Ovary (tissue), 9 donors: Measurements from ENCODE around the gene DISP1. TPM values are rescaled to one million over a fixed set of nuclear protein-coding genes. Genes with fewer than 3 reads are reported as not detected.

Experiments
- DNase-seq, 5 donors: peaks; one replicate each; pipeline ENCODE4 v3.0.0-alpha.2; 2019 to 2020
- H3K27ac ChIP-seq, 2 donors: fragments of 200-600 bp; one replicate each; pipeline versions ENCODE4 v1.5.1 to v1.8.0; 2019 to 2022
- H3K27me3 ChIP-seq: fragments of 200-600 bp; one replicate; pipeline ENCODE4 v1.8.0; 2022
- H3K36me3 ChIP-seq: fragments of 200-600 bp; sonication (generic); one replicate; pipeline ENCODE4 v1.5.1; 2019
- H3K4me1 ChIP-seq: one replicate; pipeline ENCODE4 v1.8.1; 2013; ENCODE audit warnings: mild to moderate bottlenecking, moderate library complexity; ENCODE audit not compliant: insufficient read depth
- H3K4me3 ChIP-seq: fragments of 200-600 bp; sonication (generic); one replicate; pipeline ENCODE4 v1.5.1; 2017
- H3K9me3 ChIP-seq, 2 donors: fragments of 200-600 bp in 1 of 2; sonication (generic) in 1 of 2; one replicate each; pipeline versions ENCODE4 v1.5.1 to v1.8.1; 2013 to 2019; ENCODE audit warnings: mild to moderate bottlenecking in 1 of 2, moderate library complexity in 1 of 2
- EP300 ChIP-seq: sonication (generic); formaldehyde crosslinking; IDR thresholded peaks from one replicate; pipeline ENCODE4 v1.6.1; 2017; ENCODE audit warnings: antibody characterized with exemption
- POLR2A ChIP-seq: fragments of 450-650 bp; IDR thresholded peaks from one replicate; pipeline ENCODE4 v1.6.1; 2017; ENCODE audit warnings: antibody characterized with exemption, mild to moderate bottlenecking, moderate library complexity
- WGBS, 3 donors: extraction: QIAGEN DNeasy Blood & Tissue Kit in 1 of 3; methylation state at CpG; one replicate each; pipeline versions ENCODE4 v1.1.5 to v1.1.7; 2013 to 2017; 5-methylcytosine and 5-hydroxymethylcytosine counted together
- intact Hi-C, 4 donors: fragments of 100-400 bp; cut with DNase I; formaldehyde crosslinking; loops; one replicate each; pipeline versions ENCODE4 v1.11.0 to v1.15.1; 2022 to 2023
- polyA plus RNA-seq, 2 donors: library from polyadenylated mRNA; stranded (reverse); fragments of 200-250 nt in 1 of 2; fragments of 350-450 nt in 1 of 2; fragmentation: Illumina TruSeq in 1 of 2; extraction: RNeasy Lipid Tissue Mini Kit (QIAGEN cat#74804) in 1 of 2; gene quantifications; one replicate each; pipeline ENCODE4 v1.2.3, GENCODE V29; 2013 to 2014
- total RNA-seq, 7 donors: library from RNA; depleted of rRNA in 2 of 7; stranded (reverse); fragments of >200 nt in 2 of 7; fragmentation: NEBNext Ultra II Directional in 3 of 7; extraction: Animal tissue kit (Norgen Biotek cat#: 25700) in 3 of 7; gene quantifications; one replicate each; pipeline versions ENCODE4 v1.1.0 to v1.2.4, GENCODE V29; 2016 to 2023
- TF ChIP-seq, protein P1 (sequence below), 3 donors: fragments of 450-650 bp in 2 of 3; fragments of 200-600 bp in 1 of 3; IDR thresholded peaks; one replicate each; pipeline versions ENCODE4 v1.5.1 to v1.8.0; 2016 to 2022; ENCODE audit warnings: antibody characterized with exemption in 3 of 3, mild to moderate bottlenecking in 1 of 3
- donor health status: DM: no; HTN: no; CAD: no; lungs with moderate emphysema.
- donor health status: DM: no; HTN: no; CAD: no.
- donor health status: Bipolar disorder and iron deficiency.
- donor health status: DM: yes; HTN: yes; CAD: no.
- donor health status: DM: no; HTN: no; CAD: no.
- donor health status: DM: yes; HTN: yes; CAD: no.

The DISP1 gene
- total and polyA plus RNA-seq, 9 donors: 3.7 to 12.5 (median 6.7) TPM

DNA sequence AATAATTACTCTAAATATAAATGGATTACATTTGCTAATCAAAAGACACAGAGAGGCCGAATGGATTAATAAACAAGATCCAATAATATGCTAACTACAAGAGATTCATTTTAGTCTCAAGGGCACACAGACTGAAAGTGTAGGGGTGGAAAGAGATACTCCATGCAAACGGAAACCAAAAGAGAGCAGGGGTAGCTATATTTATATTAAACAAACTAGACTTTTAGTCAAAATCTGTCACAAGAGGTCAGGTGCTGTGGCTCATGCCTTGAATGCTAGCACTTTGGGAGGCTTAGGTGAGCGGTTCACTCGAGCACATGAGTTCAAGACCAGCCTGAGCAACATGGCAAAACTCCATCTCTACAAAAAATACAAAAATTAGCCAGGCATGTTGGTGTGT is 33.6 kb upstream of the DISP1 start:
- Histone ChIP-seq H3K36me3 (no peaks in the 10 kb centered on the region), H3K4me1 (no peaks in the 10 kb centered on the region), H3K9me3 (no peaks in the 10 kb centered on the region), H3K27ac (no peak overlapping the region), H3K27me3 (no peaks in the 10 kb centered on the region), H3K4me3 (no peak overlapping the region)
- intact Hi-C loops: no loop called here
- no peak for TF ChIP-seq EP300
- TF ChIP-seq, protein P1, sequence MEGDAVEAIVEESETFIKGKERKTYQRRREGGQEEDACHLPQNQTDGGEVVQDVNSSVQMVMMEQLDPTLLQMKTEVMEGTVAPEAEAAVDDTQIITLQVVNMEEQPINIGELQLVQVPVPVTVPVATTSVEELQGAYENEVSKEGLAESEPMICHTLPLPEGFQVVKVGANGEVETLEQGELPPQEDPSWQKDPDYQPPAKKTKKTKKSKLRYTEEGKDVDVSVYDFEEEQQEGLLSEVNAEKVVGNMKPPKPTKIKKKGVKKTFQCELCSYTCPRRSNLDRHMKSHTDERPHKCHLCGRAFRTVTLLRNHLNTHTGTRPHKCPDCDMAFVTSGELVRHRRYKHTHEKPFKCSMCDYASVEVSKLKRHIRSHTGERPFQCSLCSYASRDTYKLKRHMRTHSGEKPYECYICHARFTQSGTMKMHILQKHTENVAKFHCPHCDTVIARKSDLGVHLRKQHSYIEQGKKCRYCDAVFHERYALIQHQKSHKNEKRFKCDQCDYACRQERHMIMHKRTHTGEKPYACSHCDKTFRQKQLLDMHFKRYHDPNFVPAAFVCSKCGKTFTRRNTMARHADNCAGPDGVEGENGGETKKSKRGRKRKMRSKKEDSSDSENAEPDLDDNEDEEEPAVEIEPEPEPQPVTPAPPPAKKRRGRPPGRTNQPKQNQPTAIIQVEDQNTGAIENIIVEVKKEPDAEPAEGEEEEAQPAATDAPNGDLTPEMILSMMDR (IDR thresholded peaks at IDR 0.05): no peak
- no peak for TF ChIP-seq POLR2A
- WGBS, 3 donors: 47 to 90% (median 51%) methylated on average over 4 of the region's 4 CpGs
- DNase-seq: no peak

DNA sequence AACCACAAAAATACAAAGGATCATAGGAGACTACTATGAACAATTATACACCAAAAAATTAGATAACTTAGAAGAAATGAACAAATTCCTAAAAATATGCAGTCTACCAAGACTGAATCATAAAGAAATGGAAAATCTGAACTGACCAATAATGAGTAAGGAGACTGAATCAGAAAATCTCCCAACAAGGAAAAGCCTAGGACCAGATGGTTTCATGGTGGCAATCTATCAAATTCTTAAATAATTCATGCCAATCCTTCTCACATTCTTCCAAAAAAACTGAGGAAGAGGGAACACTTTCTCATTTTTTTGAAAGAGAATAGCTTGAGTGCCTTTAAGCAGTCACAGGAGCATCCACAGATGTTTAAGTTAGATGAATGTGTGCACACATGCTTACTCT is 31.8 kb upstream of the DISP1 start:
- no peaks in the 10 kb centered on the region for H3K9me3 ChIP-seq
- H3K27ac ChIP-seq: no peak overlapping the region
- H3K36me3 ChIP-seq: no peaks in the 10 kb centered on the region
- DNase-seq: no peak
- no peaks in the 10 kb centered on the region for H3K4me1 ChIP-seq
- no peaks in the 10 kb centered on the region for H3K27me3 ChIP-seq
- no peak overlapping the region for H3K4me3 ChIP-seq
- intact Hi-C loops: no loop called here
- TF ChIP-seq, protein P1 (IDR thresholded peaks at IDR 0.05): no peak
- TF ChIP-seq POLR2A: no peak
- TF ChIP-seq EP300: no peak

DNA sequence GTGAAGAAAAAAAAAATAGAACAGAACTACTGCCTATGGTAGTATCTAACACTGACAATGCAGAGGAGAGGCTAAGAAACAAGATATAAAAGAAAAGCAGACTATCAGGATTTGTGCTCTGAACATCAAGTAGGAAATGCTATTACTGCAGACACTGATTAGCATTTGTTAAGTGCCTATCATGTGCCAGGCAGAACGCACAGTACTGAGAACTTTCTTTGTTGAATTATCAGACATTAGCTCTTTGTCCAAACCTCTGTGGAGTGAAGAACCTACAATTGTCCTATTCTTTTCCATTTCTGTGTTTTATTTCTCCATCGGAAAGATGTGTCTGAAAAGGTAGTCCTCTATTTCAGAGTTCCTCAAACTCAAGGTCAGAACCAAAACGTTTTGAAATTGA is 30.5 kb upstream of the DISP1 start:
- no peaks in the 10 kb centered on the region for H3K27me3 ChIP-seq
- H3K27ac ChIP-seq: no peak overlapping the region
- H3K9me3 ChIP-seq: no peaks in the 10 kb centered on the region
- H3K4me1 ChIP-seq: no peaks in the 10 kb centered on the region
- no peak overlapping the region for H3K4me3 ChIP-seq
- no peak for DNase-seq
- intact Hi-C loops: no loop called here
- H3K36me3 ChIP-seq: no peaks in the 10 kb centered on the region
- TF ChIP-seq, protein P1 (IDR thresholded peaks at IDR 0.05): no peak
- TF ChIP-seq EP300: no peak
- no peak for TF ChIP-seq POLR2A
- WGBS, 3 donors: 24 to 46% (median 27%) methylated on average over 3 of the region's 3 CpGs

GRCh38 chr1:222784916-222785315 is 29.9 kb upstream of the DISP1 start:
- Histone ChIP-seq H3K4me1 (no peaks in the 10 kb centered on the region), H3K36me3 (no peaks in the 10 kb centered on the region), H3K27me3 (no peaks in the 10 kb centered on the region), H3K9me3 (no peaks in the 10 kb centered on the region), H3K4me3 (no peak overlapping the region), H3K27ac (no peak overlapping the region)
- no peak for TF ChIP-seq EP300
- TF ChIP-seq, protein P1 (IDR thresholded peaks at IDR 0.05): no peak
- no peak for TF ChIP-seq POLR2A
- 21 to 31% (median 26%) methylated on average over 2 of the region's 2 CpGs for WGBS, 3 donors
- intact Hi-C loops: no loop called here
- no peak for DNase-seq

- no peak overlapping the region for H3K4me3 ChIP-seq
- H3K4me1 ChIP-seq: no peaks in the 10 kb centered on the region
- H3K27ac ChIP-seq: no peak overlapping the region
- H3K9me3 ChIP-seq: no peaks in the 10 kb centered on the region
- no peak for DNase-seq
- 17 to 38% (median 25%) methylated on average over 2 of the region's 2 CpGs for WGBS, 3 donors
- intact Hi-C loops: no loop called here
- no peaks in the 10 kb centered on the region for H3K36me3 ChIP-seq
- no peaks in the 10 kb centered on the region for H3K27me3 ChIP-seq
- TF ChIP-seq EP300: no peak
- TF ChIP-seq POLR2A: no peak
- TF ChIP-seq, protein P1 (IDR thresholded peaks at IDR 0.05): no peak
Measured at GRCh38 chr1:222785529-222785928, 29.3 kb upstream of the DISP1 start.
